ENCODE results near the gene SSMEM1.

Gene SSMEM1

DNA sequence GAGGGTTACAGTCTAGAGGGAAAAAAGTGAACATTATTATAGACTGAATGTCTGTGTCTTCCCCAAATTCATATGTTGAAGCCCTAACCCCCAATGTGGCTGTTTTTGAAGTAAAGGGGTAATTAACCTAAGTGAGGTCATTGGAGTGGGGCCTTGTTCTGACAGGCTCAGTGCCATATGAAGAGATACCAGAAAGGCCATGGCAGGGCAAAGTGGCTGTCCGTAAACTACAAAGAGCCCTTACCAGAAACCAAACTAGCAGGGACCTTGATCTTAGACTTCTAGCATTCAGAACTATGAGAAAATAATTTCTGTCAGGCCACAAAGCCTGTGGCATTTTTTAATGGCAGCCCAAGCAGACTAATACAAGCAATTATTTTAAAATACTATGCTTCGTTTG is 11.2 kb upstream of the SSMEM1 start:
- H3K27ac ChIP-seq: no peak overlapping the region
- TF ChIP-seq ZFX (IDR thresholded peaks at IDR 0.05): no peak
- TF ChIP-seq, protein P1, sequence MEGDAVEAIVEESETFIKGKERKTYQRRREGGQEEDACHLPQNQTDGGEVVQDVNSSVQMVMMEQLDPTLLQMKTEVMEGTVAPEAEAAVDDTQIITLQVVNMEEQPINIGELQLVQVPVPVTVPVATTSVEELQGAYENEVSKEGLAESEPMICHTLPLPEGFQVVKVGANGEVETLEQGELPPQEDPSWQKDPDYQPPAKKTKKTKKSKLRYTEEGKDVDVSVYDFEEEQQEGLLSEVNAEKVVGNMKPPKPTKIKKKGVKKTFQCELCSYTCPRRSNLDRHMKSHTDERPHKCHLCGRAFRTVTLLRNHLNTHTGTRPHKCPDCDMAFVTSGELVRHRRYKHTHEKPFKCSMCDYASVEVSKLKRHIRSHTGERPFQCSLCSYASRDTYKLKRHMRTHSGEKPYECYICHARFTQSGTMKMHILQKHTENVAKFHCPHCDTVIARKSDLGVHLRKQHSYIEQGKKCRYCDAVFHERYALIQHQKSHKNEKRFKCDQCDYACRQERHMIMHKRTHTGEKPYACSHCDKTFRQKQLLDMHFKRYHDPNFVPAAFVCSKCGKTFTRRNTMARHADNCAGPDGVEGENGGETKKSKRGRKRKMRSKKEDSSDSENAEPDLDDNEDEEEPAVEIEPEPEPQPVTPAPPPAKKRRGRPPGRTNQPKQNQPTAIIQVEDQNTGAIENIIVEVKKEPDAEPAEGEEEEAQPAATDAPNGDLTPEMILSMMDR (conservative IDR thresholded peaks at IDR 0.05): no peak

- H3K27ac ChIP-seq: no peak overlapping the region
- TF ChIP-seq ZFX (IDR thresholded peaks at IDR 0.05): no peak
- TF ChIP-seq, protein P1 (conservative IDR thresholded peaks at IDR 0.05): no peak
Measured at GRCh38 chr7:130197094-130197493, 10.6 kb upstream of the SSMEM1 start.

DNA sequence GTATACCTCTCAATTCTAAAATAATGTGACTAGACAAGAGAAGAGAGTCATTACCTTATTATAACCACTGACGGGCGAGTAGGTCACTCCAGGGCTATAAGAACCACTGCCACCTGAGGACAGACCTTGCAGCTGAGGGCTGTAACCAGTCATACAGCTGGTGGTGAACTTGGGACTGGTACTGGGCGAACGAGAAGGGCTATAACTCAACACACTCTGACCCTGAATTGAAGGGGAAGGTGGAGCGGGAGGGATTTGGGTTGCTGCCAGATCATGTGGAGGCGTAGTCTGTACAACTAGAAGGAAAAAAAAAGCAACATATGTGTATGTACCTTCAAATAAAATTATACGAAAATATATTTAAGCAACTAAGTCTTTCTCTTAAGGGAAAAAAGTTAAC is 5.9 kb upstream of the SSMEM1 start:
- no peak overlapping the region for H3K27ac ChIP-seq
- TF ChIP-seq, protein P1 (conservative IDR thresholded peaks at IDR 0.05): no peak
- TF ChIP-seq ZFX (IDR thresholded peaks at IDR 0.05): no peak

DNA sequence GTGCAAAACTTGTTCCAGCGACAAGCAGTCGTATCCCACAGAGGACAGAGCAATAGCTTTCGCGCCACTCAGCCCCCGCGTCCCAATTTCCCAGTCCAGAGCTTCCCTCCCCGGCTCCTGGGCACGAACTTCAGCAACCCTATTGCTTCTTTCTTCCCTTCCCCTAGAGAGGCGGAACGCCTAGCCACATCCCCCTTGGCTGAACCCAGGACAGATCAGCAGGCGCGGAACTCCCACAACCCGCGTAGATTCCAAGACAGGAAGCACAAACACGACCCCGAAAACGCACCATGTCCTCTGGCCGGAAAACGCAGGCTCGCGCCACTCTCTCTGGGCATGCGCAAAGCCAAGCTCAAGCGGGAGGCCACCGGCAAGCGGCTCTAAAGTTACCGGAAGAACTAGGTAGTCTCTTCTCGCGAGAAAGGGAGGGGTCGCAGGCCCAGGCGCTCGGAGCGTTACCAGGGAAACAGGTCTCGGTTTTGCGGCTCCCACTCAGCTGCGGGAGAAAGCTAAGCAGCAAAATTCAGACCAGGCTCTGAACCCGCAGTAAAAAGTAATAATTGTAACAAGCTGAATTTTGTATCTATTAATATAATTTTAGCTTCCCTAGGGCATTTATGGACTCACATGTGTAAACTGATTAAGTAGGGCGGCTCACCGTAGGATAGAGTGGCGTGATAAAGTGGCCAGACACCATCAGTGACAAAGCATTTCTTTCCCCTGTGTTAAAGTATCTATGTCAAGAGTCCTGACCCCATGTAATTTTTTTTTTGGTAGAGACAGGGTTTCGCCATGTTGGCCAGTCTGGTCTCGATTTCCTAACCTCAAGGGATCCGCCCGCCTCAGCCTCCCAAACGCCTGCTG is 2.3 kb upstream of the SSMEM1 start, which contains the start of gene TMEM209:
Gene TMEM209 (minus strand): TSS at position 323 of the 864 bp plus-strand sequence. CDS start 31 bp downstream, at position 292.
- H3K27ac ChIP-seq: peak within 1 kb of the TSS; percentile 96
- TF ChIP-seq, protein P1 (conservative IDR thresholded peaks at IDR 0.05): no peak
- TF ChIP-seq ZFX (IDR thresholded peaks at IDR 0.05): peak; percentile 63

DNA sequence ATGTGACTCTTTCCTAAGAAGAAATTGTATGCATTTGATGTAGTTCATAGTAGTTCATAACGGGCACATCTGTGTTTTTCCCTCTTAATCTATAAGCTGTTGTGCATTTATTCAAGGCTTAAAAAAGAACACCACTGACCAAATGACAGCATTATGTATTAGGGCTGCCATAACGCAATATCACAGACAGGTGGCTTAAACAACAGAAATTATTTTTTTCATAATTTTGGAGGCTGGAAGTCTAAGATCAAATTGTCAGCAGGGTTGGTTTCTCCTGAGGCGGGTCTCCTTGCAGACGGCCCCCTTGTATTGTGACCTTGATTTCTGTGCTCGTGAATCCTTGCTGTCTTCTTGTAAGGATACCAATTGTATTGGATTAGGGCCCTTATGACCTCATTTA is 627 bp upstream of the SSMEM1 start:
- TF ChIP-seq ZFX (IDR thresholded peaks at IDR 0.05): no peak
- TF ChIP-seq, protein P1 (conservative IDR thresholded peaks at IDR 0.05): no peak
- H3K27ac ChIP-seq: no peak overlapping the region

DNA sequence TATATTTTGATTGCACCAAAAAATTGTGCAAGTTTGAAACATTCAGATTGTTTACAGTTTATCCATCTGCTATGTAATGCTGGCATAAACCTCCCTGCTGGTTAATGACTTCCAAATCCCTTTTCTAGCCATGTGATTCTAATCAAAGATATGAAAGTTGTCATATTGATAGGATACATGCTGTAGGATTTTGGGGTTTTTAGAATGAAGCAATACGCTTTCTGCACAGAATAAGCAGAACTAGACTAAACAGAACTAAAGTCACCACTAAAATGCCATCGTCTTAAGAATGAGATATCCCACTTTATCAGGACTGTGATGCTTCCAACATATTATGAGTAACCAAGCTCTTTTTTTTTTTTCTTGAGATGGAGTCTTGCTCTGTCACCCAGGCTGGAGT is 856 bp downstream of the SSMEM1 start:
- no peak overlapping the region for H3K27ac ChIP-seq
- TF ChIP-seq, protein P1 (conservative IDR thresholded peaks at IDR 0.05): no peak
- TF ChIP-seq ZFX (IDR thresholded peaks at IDR 0.05): no peak

GRCh38 chr7:130210181-130210935 is 2.7 kb downstream of the SSMEM1 start:
- TF ChIP-seq, protein P1 (conservative IDR thresholded peaks at IDR 0.05): no peak
- no peak for TF ChIP-seq ZFX (IDR thresholded peaks at IDR 0.05)
- no peak overlapping the region for H3K27ac ChIP-seq

Data from C4-2B (cell line).